Measurements from ENCODE around the gene TTLL10. TPM values are rescaled to one million over a fixed set of nuclear protein-coding genes. Genes with fewer than 3 reads are reported as not detected.

TTLL10 gene
- polyA plus RNA-seq, 1 donor (not counting 4 experiments of a cell fraction or from before 2014, with no cell fraction given) = not detected

DNA sequence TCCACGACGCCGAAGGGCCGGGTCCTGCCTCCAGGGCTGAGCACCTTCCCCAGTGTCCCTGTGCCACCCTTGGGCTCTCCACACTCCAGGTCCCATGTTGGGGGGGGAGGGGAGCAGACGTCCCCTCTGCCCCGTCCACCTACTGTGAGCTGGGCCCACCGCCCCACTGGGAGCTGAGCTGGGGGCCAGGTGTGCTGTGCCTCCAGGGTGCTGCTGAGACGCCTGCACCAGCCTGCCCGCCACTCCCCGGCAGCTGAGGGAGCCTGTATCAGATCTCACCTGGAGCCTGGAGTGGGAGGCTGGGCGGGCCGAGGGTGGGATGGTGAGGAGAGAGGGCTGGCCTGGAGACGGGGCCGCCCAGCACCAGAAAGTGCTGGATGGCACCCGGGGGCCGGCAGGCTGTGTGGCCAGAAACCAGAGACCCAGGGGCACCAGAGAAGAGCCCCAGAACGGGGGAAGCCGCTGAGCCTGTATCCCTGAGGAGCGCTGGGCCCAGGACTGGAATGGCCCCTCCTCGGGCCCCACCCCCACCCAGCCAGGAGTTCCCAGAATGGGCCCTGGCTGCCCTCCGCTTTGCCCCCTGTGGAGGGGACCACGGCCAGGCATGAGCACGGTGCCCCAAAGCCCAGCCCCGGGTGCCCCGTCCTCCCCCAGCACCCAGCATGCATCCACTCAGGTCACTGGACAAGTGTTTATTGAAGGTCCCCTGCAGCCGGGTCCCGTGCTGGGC is 29.3 kb downstream of the TTLL10 start:
- TF ChIP-seq EZH2 (IDR thresholded peaks at IDR 0.05; ENCODE audit: low read length) = no peak
- TF ChIP-seq, protein P1, sequence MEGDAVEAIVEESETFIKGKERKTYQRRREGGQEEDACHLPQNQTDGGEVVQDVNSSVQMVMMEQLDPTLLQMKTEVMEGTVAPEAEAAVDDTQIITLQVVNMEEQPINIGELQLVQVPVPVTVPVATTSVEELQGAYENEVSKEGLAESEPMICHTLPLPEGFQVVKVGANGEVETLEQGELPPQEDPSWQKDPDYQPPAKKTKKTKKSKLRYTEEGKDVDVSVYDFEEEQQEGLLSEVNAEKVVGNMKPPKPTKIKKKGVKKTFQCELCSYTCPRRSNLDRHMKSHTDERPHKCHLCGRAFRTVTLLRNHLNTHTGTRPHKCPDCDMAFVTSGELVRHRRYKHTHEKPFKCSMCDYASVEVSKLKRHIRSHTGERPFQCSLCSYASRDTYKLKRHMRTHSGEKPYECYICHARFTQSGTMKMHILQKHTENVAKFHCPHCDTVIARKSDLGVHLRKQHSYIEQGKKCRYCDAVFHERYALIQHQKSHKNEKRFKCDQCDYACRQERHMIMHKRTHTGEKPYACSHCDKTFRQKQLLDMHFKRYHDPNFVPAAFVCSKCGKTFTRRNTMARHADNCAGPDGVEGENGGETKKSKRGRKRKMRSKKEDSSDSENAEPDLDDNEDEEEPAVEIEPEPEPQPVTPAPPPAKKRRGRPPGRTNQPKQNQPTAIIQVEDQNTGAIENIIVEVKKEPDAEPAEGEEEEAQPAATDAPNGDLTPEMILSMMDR (optimal IDR thresholded peaks at IDR 0.05 in 1 of 3, IDR thresholded peaks at IDR 0.05 in 1 of 3, conservative IDR thresholded peaks at IDR 0.05 in 1 of 3; ENCODE audit: extremely low read depth in 1 of 3, insufficient read depth in 2 of 3, low read length in 3 of 3) = no peak
- Histone ChIP-seq H3K27ac (ENCODE audit: control insufficient read depth, insufficient read depth, low read length) (no peak overlapping the region), H4K20me1 (ENCODE audit: control insufficient read depth, extremely low read depth, insufficient read depth, low read length) (no peaks in the 10 kb centered on the region), H3K4me2 (ENCODE audit: control insufficient read depth, extremely low read depth, insufficient read depth, low read depth, low read length) (peak overlapping the region; percentile 8), H2AFZ (ENCODE audit: control insufficient read depth, low read length) (no peak overlapping the region), H3K9me3 (ENCODE audit: control insufficient read depth, low read depth, low read length) (no peaks in the 10 kb centered on the region), H3K9me1 (ENCODE audit: control insufficient read depth, extremely low read depth, insufficient read depth, low read length) (no peaks in the 10 kb centered on the region), H3K79me2 (ENCODE audit: control insufficient read depth, insufficient read depth, low read length) (no peaks in the 10 kb centered on the region), H3K27me3 (ENCODE audit: control insufficient read depth, extremely low read depth, insufficient read depth, low read length) (peaks cover 44% of the 10 kb centered on the region), H3K9ac (ENCODE audit: control insufficient read depth, extremely low read depth, insufficient read depth, low read length) (no peak overlapping the region), H3K4me1 (ENCODE audit: control insufficient read depth, extremely low read depth, insufficient read depth, low read length) (peaks cover 6% of the 10 kb centered on the region), H3K4me3 (ENCODE audit: control insufficient read depth in 2 of 3, extremely low read depth in 1 of 3, insufficient read depth in 2 of 3, low read depth in 1 of 3, low read length in 3 of 3) (peak overlapping the region in 1 of 3 experiments; percentile 21), H3K36me3 (ENCODE audit: control insufficient read depth in 2 of 2, extremely low read depth in 1 of 2, insufficient read depth in 2 of 2, low read length in 2 of 2) (no peaks in the 10 kb centered on the region)
- FAIRE-seq (no peak), DNase-seq (ENCODE audit: low read depth, low spot score) (peak; percentile 15)
- dilution Hi-C loops (cut with MboI; ENCODE audit: extremely low pct_ligation_motif_present, low sequenced_read_pairs) = no loop called here

DNA sequence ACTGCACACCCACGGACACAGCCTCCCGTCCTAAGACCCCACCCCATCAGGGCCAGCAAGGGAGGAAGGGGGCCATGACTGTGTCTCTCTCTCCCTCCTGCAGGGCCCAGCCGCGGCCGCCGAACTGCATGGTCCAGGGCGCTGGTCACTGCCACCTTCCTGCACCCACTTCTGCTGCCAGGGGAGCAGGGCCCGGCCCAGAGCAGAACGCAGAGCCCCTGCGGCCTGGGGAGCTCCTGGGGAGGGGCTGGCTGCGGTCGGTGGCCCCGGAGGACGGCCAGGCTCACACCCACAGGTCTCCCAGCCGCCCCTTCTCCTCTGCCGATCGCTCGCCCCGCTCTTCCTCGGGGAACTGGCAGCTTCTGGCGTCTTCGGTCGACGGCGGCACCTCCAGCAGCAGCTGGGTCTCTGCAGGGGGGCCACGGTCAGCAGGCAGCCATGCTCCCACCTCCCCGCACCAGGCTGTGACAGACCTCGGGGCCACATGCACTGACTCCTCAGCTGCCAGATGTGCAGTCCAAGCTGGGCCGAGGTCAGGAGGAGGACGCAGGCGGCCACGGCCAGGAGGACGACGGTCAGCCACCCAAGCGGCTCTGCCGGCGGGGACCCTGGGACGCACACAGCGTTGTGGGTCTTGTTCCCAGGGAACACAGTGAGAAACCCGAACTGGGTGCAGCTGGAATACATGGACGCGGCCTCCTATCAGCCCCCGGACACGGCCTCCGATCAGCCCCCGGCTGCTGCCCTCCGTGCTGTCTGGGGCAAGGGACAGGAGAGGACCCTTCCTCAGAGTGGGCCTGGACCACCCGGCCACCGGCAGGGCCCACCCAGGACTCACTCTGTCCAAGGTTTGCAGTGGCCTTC is 30.1 kb downstream of the TTLL10 start:
- FAIRE-seq (no peak), DNase-seq (ENCODE audit: low read depth, low spot score) (no peak)
- Histone ChIP-seq H3K79me2 (ENCODE audit: control insufficient read depth, insufficient read depth, low read length) (no peaks in the 10 kb centered on the region), H3K27ac (ENCODE audit: control insufficient read depth, insufficient read depth, low read length) (no peak overlapping the region), H4K20me1 (ENCODE audit: control insufficient read depth, extremely low read depth, insufficient read depth, low read length) (no peaks in the 10 kb centered on the region), H3K4me3 (ENCODE audit: control insufficient read depth in 2 of 3, extremely low read depth in 1 of 3, insufficient read depth in 2 of 3, low read depth in 1 of 3, low read length in 3 of 3) (no peak overlapping the region), H3K9me1 (ENCODE audit: control insufficient read depth, extremely low read depth, insufficient read depth, low read length) (no peaks in the 10 kb centered on the region), H3K36me3 (ENCODE audit: control insufficient read depth in 2 of 2, extremely low read depth in 1 of 2, insufficient read depth in 2 of 2, low read length in 2 of 2) (no peaks in the 10 kb centered on the region), H3K4me2 (ENCODE audit: control insufficient read depth, extremely low read depth, insufficient read depth, low read depth, low read length) (no peak overlapping the region), H2AFZ (ENCODE audit: control insufficient read depth, low read length) (no peak overlapping the region), H3K9ac (ENCODE audit: control insufficient read depth, extremely low read depth, insufficient read depth, low read length) (no peak overlapping the region), H3K4me1 (ENCODE audit: control insufficient read depth, extremely low read depth, insufficient read depth, low read length) (peaks cover 6% of the 10 kb centered on the region), H3K27me3 (ENCODE audit: control insufficient read depth, extremely low read depth, insufficient read depth, low read length) (peaks cover 44% of the 10 kb centered on the region), H3K9me3 (ENCODE audit: control insufficient read depth, low read depth, low read length) (no peaks in the 10 kb centered on the region)
- dilution Hi-C loops (cut with MboI; ENCODE audit: extremely low pct_ligation_motif_present, low sequenced_read_pairs) = no loop called here
- TF ChIP-seq, protein P1 (optimal IDR thresholded peaks at IDR 0.05 in 1 of 3, IDR thresholded peaks at IDR 0.05 in 1 of 3, conservative IDR thresholded peaks at IDR 0.05 in 1 of 3; ENCODE audit: extremely low read depth in 1 of 3, insufficient read depth in 2 of 3, low read length in 3 of 3) = no peak
- no peak for TF ChIP-seq EZH2 (IDR thresholded peaks at IDR 0.05; ENCODE audit: low read length)

Measured in keratinocyte (primary cell).